Measurements from ENCODE around the gene NOSIP.

The NOSIP gene

GRCh38 chr19:49559928-49560327 lies 20.4 kb downstream of the NOSIP start:
- no peak for DNase-seq (ENCODE audit: low read depth in 1 of 2, low spot score in 1 of 2)
- TF ChIP-seq SPI1 (IDR thresholded peaks at IDR 0.05; ENCODE audit: borderline replicate concordance, low read depth): no peak
- no peak for TF ChIP-seq GABPA (IDR thresholded peaks at IDR 0.05; ENCODE audit: low read depth)
- TF ChIP-seq REST (IDR thresholded peaks at IDR 0.05; ENCODE audit: insufficient replicate concordance, low read depth): no peak
- TF ChIP-seq POLR2AphosphoS5 (IDR thresholded peaks at IDR 0.05; ENCODE audit: low read depth): no peak
- TF ChIP-seq CTCF (IDR thresholded peaks at IDR 0.05; ENCODE audit: insufficient read depth, low read length): no peak
- Histone ChIP-seq H3K27ac (replicated peaks) (no peak overlapping the region), H3K4me3 (replicated peaks; ENCODE audit: insufficient read depth, low read length) (no peak overlapping the region), H3K27me3 (ENCODE audit: insufficient read depth, poor library complexity, severe bottlenecking) (no peaks in the 10 kb centered on the region)

- Histone ChIP-seq H3K4me3 (replicated peaks; ENCODE audit: insufficient read depth, low read length) (no peak overlapping the region), H3K27me3 (ENCODE audit: insufficient read depth, poor library complexity, severe bottlenecking) (no peaks in the 10 kb centered on the region), H3K27ac (replicated peaks) (no peak overlapping the region)
- TF ChIP-seq REST (IDR thresholded peaks at IDR 0.05; ENCODE audit: insufficient replicate concordance, low read depth): no peak
- TF ChIP-seq SPI1 (IDR thresholded peaks at IDR 0.05; ENCODE audit: borderline replicate concordance, low read depth): no peak
- no peak for TF ChIP-seq GABPA (IDR thresholded peaks at IDR 0.05; ENCODE audit: low read depth)
- no peak for TF ChIP-seq CTCF (IDR thresholded peaks at IDR 0.05; ENCODE audit: insufficient read depth, low read length)
- no peak for TF ChIP-seq POLR2AphosphoS5 (IDR thresholded peaks at IDR 0.05; ENCODE audit: low read depth)
- DNase-seq (ENCODE audit: low read depth in 1 of 2, low spot score in 1 of 2): no peak
Observed at GRCh38 chr19:49559443-49559842, 20.9 kb downstream of the NOSIP start.

- no peaks in the 10 kb centered on the region for H3K27me3 ChIP-seq (ENCODE audit: insufficient read depth, poor library complexity, severe bottlenecking)
- DNase-seq (ENCODE audit: low read depth in 1 of 2, low spot score in 1 of 2): no peak
- TF ChIP-seq REST (IDR thresholded peaks at IDR 0.05; ENCODE audit: insufficient replicate concordance, low read depth) (no peak), CTCF (IDR thresholded peaks at IDR 0.05; ENCODE audit: insufficient read depth, low read length) (no peak), SPI1 (IDR thresholded peaks at IDR 0.05; ENCODE audit: borderline replicate concordance, low read depth) (no peak), POLR2AphosphoS5 (IDR thresholded peaks at IDR 0.05; ENCODE audit: low read depth) (no peak), GABPA (IDR thresholded peaks at IDR 0.05; ENCODE audit: low read depth) (no peak)
- no peak overlapping the region for H3K27ac ChIP-seq (replicated peaks)
- H3K4me3 ChIP-seq (replicated peaks; ENCODE audit: insufficient read depth, low read length): no peak overlapping the region
Observed at GRCh38 chr19:49558591-49558990, 21.8 kb downstream of the NOSIP start.
